ENCODE results near the gene C10orf90. TPM values are rescaled to one million over a fixed set of nuclear protein-coding genes. Genes with fewer than 3 reads are reported as not detected.

C10orf90 gene
- total RNA-seq, 1 donor from 2014 or later, result not detected

- no peak for DNase-seq
- TF ChIP-seq CTCF (IDR thresholded peaks at IDR 0.05; ENCODE audit: partially characterized antibody, unreplicated experiment), result no peak
- H3K4me3 Mint-ChIP-seq (ENCODE audit: unreplicated experiment), result no peak overlapping the region
- H3K27ac Mint-ChIP-seq (ENCODE audit: unreplicated experiment), result no peak overlapping the region
- peaks cover 7% of the 10 kb centered on the region for H3K4me1 Mint-ChIP-seq (ENCODE audit: low read depth, unreplicated experiment)
- no peaks in the 10 kb centered on the region for H3K9me3 Mint-ChIP-seq (ENCODE audit: unreplicated experiment)
- no peaks in the 10 kb centered on the region for H3K36me3 Mint-ChIP-seq (ENCODE audit: unreplicated experiment)
- H3K27me3 Mint-ChIP-seq (ENCODE audit: unreplicated experiment), result peaks cover 7% of the 10 kb centered on the region
Observed at GRCh38 chr10:126686268-126686667, 15.8 kb upstream of the C10orf90 start.

- H3K27ac Mint-ChIP-seq (ENCODE audit: unreplicated experiment), result no peak overlapping the region
- H3K9me3 Mint-ChIP-seq (ENCODE audit: unreplicated experiment), result no peaks in the 10 kb centered on the region
- H3K4me3 Mint-ChIP-seq (ENCODE audit: unreplicated experiment), result no peak overlapping the region
- no peaks in the 10 kb centered on the region for H3K36me3 Mint-ChIP-seq (ENCODE audit: unreplicated experiment)
- peaks cover 7% of the 10 kb centered on the region for H3K27me3 Mint-ChIP-seq (ENCODE audit: unreplicated experiment)
- DNase-seq, result no peak
- peaks cover 7% of the 10 kb centered on the region for H3K4me1 Mint-ChIP-seq (ENCODE audit: low read depth, unreplicated experiment)
- no peak for TF ChIP-seq CTCF (IDR thresholded peaks at IDR 0.05; ENCODE audit: partially characterized antibody, unreplicated experiment)
Observed at GRCh38 chr10:126685756-126686155, 15.3 kb upstream of the C10orf90 start.

GRCh38 chr10:126684171-126684745 lies 13.8 kb upstream of the C10orf90 start:
- DNase-seq, result no peak
- Mint-ChIP-seq H3K4me3 (ENCODE audit: unreplicated experiment) (no peak overlapping the region), H3K27ac (ENCODE audit: unreplicated experiment) (no peak overlapping the region), H3K27me3 (ENCODE audit: unreplicated experiment) (peaks cover 7% of the 10 kb centered on the region), H3K9me3 (ENCODE audit: unreplicated experiment) (no peaks in the 10 kb centered on the region), H3K4me1 (ENCODE audit: low read depth, unreplicated experiment) (peaks cover 7% of the 10 kb centered on the region), H3K36me3 (ENCODE audit: unreplicated experiment) (no peaks in the 10 kb centered on the region)
- no peak for TF ChIP-seq CTCF (IDR thresholded peaks at IDR 0.05; ENCODE audit: partially characterized antibody, unreplicated experiment)

- Mint-ChIP-seq H3K4me1 (ENCODE audit: low read depth, unreplicated experiment) (peaks cover 7% of the 10 kb centered on the region), H3K4me3 (ENCODE audit: unreplicated experiment) (no peak overlapping the region), H3K9me3 (ENCODE audit: unreplicated experiment) (no peaks in the 10 kb centered on the region), H3K36me3 (ENCODE audit: unreplicated experiment) (no peaks in the 10 kb centered on the region), H3K27me3 (ENCODE audit: unreplicated experiment) (peaks cover 7% of the 10 kb centered on the region), H3K27ac (ENCODE audit: unreplicated experiment) (no peak overlapping the region)
- TF ChIP-seq CTCF (IDR thresholded peaks at IDR 0.05; ENCODE audit: partially characterized antibody, unreplicated experiment), result no peak
- no peak for DNase-seq
Observed at GRCh38 chr10:126683466-126683865, 13.0 kb upstream of the C10orf90 start.

GRCh38 chr10:126675656-126676438 lies 5.4 kb upstream of the C10orf90 start:
- Mint-ChIP-seq H3K27me3 (ENCODE audit: unreplicated experiment) (peaks cover 7% of the 10 kb centered on the region), H3K27ac (ENCODE audit: unreplicated experiment) (no peak overlapping the region), H3K9me3 (ENCODE audit: unreplicated experiment) (peaks cover 6% of the 10 kb centered on the region), H3K4me1 (ENCODE audit: low read depth, unreplicated experiment) (peaks cover 21% of the 10 kb centered on the region), H3K4me3 (ENCODE audit: unreplicated experiment) (no peak overlapping the region), H3K36me3 (ENCODE audit: unreplicated experiment) (no peaks in the 10 kb centered on the region)
- TF ChIP-seq CTCF (IDR thresholded peaks at IDR 0.05; ENCODE audit: partially characterized antibody, unreplicated experiment), result no peak
- DNase-seq, result no peak

Data from glutamatergic neuron (in vitro differentiated cells).